HAP-1 (cell line): Measurements from ENCODE around the gene KSR2.

Experiments
- DNase-seq, 2 experiments: peaks; one replicate each; pipeline ENCODE4 v3.0.0-alpha.2; 2016 to 2020; ENCODE audit warnings: low spot score in 2 of 2
- H3K27me3 ChIP-seq: fragments of 250-450 bp; sonication (Bioruptor Pico); 2 replicates; pipeline ENCODE4 v1.5.1; 2020; ENCODE audit warnings: low read depth, mild to moderate bottlenecking, moderate library complexity
- H3K36me3 ChIP-seq: fragments of 250-450 bp; sonication (Bioruptor Pico); replicated peaks from 2 replicates; pipeline ENCODE4 v1.5.1; 2020; ENCODE audit warnings: mild to moderate bottlenecking
- H3K4me1 ChIP-seq: fragments of 250-450 bp; sonication (Bioruptor Pico); 2 replicates; pipeline ENCODE4 v1.5.1; 2020; ENCODE audit warnings: mild to moderate bottlenecking
- H3K4me3 ChIP-seq: fragments of 250-450 bp; sonication (Bioruptor Pico); 2 replicates; pipeline ENCODE4 v1.5.1; 2020; ENCODE audit warnings: mild to moderate bottlenecking, moderate library complexity
- H3K9me3 ChIP-seq: fragments of 250-450 bp; sonication (Bioruptor Pico); 2 replicates; pipeline ENCODE4 v1.5.1; 2020; ENCODE audit warnings: mild to moderate bottlenecking, moderate library complexity
- in situ Hi-C: fragments of 300-500 bp; cut with MboI; formaldehyde crosslinking; loops from 3 replicates; pipeline ENCODE4 v1.14.3; 2020; ENCODE audit warnings: low sequenced_read_pairs, inconsistent platforms, mixed read lengths

Gene KSR2

GRCh38 chr12:117855165-117855564 lies 113.6 kb downstream of the KSR2 start:
- Histone ChIP-seq H3K27me3 (no peaks in the 10 kb centered on the region; the same call in 1 of the 2 replicates), H3K9me3 (no peaks in the 10 kb centered on the region), H3K4me3 (no peak overlapping the region), H3K4me1 (no peaks in the 10 kb centered on the region), H3K36me3 (no peaks in the 10 kb centered on the region)
- in situ Hi-C loops, result loop anchor here (10.0 to 25.0 kb wide), 2 partner anchors 532 to 640 kb away; partner anchors contain the start of gene SUDS3
- DNase-seq, result no peak

- Histone ChIP-seq H3K36me3 (no peaks in the 10 kb centered on the region), H3K4me3 (no peak overlapping the region), H3K27me3 (no peaks in the 10 kb centered on the region; the same call in 1 of the 2 replicates), H3K4me1 (no peaks in the 10 kb centered on the region), H3K9me3 (no peaks in the 10 kb centered on the region)
- in situ Hi-C loops, result loop anchor here (10.0 to 25.0 kb wide), 2 partner anchors 533 to 640 kb away; partner anchors contain the start of gene SUDS3
- DNase-seq, result peak; percentile 52 to 80
Observed at GRCh38 chr12:117854339-117855012, 114.3 kb downstream of the KSR2 start.

DNA sequence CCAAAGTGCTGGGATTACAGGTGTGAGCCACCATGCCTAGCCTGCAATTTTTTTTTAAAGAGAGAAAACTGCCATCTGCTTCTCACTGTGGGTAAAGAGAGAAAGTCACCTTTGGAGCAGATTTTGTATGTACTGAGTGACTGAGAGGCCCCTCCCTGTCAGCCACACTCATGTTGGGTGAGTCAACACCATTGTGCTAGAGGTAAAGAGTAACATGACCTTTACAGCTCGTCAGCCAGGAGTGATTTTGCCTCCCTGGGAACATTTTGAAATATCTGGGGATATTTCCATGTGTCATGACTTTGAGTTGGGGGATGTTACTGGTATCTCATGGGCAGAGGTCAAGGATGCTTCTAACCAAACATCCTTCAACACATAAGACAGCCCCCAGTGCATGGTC lies 115.2 kb downstream of the KSR2 start:
- Histone ChIP-seq H3K27me3 (no peaks in the 10 kb centered on the region; the same call in 1 of the 2 replicates), H3K4me1 (no peaks in the 10 kb centered on the region), H3K4me3 (no peak overlapping the region), H3K9me3 (no peaks in the 10 kb centered on the region), H3K36me3 (no peaks in the 10 kb centered on the region)
- in situ Hi-C loops, result loop anchor here (10.0 to 25.0 kb wide), 2 partner anchors 534 to 639 kb away; partner anchors contain the start of gene SUDS3
- no peak for DNase-seq

- no peaks in the 10 kb centered on the region for H3K9me3 ChIP-seq
- no peaks in the 10 kb centered on the region for H3K4me1 ChIP-seq
- H3K27me3 ChIP-seq, result no peaks in the 10 kb centered on the region; the same call in 1 of the 2 replicates
- H3K4me3 ChIP-seq, result no peak overlapping the region
- H3K36me3 ChIP-seq, result no peaks in the 10 kb centered on the region
- in situ Hi-C loops, result loop anchor here (10.0 to 25.0 kb wide), 2 partner anchors 537 to 635 kb away; partner anchors contain the start of gene SUDS3
- peak; percentile 50 to 63 for DNase-seq
Observed at GRCh38 chr12:117850048-117850447, 118.7 kb downstream of the KSR2 start.

- H3K27me3 ChIP-seq, result no peaks in the 10 kb centered on the region; the same call in 1 of the 2 replicates
- H3K36me3 ChIP-seq, result no peaks in the 10 kb centered on the region
- H3K9me3 ChIP-seq, result no peaks in the 10 kb centered on the region
- no peak for DNase-seq
- no peak overlapping the region for H3K4me3 ChIP-seq
- H3K4me1 ChIP-seq, result no peaks in the 10 kb centered on the region
- in situ Hi-C loops, result no loop called here
Observed at GRCh38 chr12:117847371-117847770, 121.4 kb downstream of the KSR2 start.

DNA sequence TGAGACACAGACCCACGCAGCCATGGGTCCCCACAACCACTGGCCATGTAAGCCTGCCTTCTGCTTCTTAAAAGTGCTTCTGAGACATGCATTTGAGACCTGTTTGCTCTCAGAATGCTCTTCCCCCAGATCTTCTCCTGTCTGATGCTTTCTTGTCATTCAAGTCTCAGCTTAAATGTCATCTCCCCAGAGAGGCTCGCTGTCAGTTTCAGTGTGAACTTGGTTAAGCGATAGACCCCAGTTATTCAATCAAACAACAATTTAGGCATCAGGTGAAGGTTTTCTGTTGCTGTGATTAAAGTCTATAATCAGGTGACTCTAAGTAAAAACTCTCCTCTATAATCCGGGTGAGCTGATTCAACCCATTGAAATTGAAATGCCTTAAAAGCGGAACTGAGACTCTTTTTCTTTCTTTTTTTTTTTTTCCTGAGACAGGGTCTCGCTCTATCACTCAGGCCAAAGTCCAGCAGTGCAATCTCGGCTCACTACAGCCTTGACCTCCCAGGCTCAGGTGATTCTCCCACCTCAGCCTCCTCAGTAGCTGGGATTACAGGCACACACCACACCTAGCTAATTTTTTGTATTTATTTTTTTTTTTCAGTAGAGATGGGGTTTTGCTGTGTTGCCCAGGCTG lies 123.4 kb downstream of the KSR2 start:
- no peak for DNase-seq

GRCh38 chr12:117844114-117844830 lies 124.5 kb downstream of the KSR2 start:
- in situ Hi-C loops, result no loop called here
- H3K27me3 ChIP-seq, result no peaks in the 10 kb centered on the region
- no peaks in the 10 kb centered on the region for H3K4me1 ChIP-seq
- DNase-seq, result no peak
- no peaks in the 10 kb centered on the region for H3K36me3 ChIP-seq
- no peak overlapping the region for H3K4me3 ChIP-seq
- H3K9me3 ChIP-seq, result no peaks in the 10 kb centered on the region

More for the DNA sequence above, 123.4 kb downstream of the KSR2 start:
- no peak overlapping the region for H3K4me3 ChIP-seq
- H3K9me3 ChIP-seq, result no peaks in the 10 kb centered on the region
- in situ Hi-C loops, result no loop called here
- no peaks in the 10 kb centered on the region for H3K27me3 ChIP-seq
- no peaks in the 10 kb centered on the region for H3K4me1 ChIP-seq
- no peaks in the 10 kb centered on the region for H3K36me3 ChIP-seq

DNA sequence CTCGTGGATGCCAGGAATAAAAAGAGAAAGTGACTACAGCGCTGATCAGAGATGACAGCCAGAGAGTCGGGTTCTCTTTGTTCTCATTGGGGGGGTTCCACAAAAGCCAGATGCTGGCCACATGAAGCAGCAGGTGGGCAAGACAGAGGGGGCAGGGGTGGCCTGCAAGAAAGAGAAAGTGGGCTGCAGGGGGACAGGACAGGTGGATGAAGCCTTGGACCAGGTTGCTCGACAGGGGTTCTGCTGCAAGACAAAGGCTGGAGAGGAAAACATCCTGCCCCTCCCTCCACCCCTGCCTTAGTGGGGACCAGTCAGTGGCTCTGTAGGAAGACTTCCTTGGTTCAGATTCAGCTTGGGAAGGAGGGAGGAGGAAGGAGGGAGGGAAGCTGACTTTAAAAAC lies 126.2 kb downstream of the KSR2 start:
- Histone ChIP-seq H3K4me1 (no peaks in the 10 kb centered on the region), H3K36me3 (no peaks in the 10 kb centered on the region), H3K4me3 (no peak overlapping the region), H3K27me3 (no peaks in the 10 kb centered on the region), H3K9me3 (no peaks in the 10 kb centered on the region)
- no peak for DNase-seq
- in situ Hi-C loops, result no loop called here

DNA sequence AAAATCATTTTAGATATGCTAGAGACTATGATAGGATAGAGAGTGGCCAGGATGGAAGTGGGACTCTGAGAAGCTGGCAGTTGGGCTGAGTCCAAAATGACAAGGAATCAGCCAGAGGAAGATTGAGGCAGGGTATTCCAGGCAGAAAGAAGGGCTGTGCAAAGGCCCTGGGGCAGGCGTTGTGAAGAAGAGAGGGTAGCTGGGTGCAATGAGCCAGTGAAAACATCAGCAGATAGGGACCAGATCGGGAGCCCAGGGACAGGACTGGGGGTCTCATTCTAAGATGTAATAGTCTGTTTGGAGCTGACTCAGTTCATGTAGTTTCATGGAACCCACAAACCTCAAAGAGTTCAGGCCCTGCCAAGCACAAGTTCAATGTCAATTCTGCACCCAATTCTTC lies 126.6 kb downstream of the KSR2 start:
- no peak for DNase-seq
- no peaks in the 10 kb centered on the region for H3K4me1 ChIP-seq
- H3K4me3 ChIP-seq, result no peak overlapping the region
- H3K9me3 ChIP-seq, result no peaks in the 10 kb centered on the region
- in situ Hi-C loops, result no loop called here
- no peaks in the 10 kb centered on the region for H3K27me3 ChIP-seq
- no peaks in the 10 kb centered on the region for H3K36me3 ChIP-seq

DNA sequence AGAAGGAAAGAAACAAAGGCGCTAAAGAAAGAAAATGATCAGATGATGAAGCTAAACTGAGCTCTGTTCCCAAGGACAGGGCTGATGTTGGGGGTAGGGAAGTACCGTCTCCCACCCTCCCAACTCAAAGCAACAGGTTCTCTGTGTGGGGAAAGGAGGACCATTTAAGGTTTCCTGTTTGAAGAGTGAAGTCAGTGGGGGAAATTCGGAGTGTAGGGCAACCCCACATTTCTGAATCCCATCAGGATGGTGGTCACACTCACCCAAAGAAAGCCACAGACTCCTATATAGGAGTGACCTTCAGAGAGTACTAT lies 131.1 kb downstream of the KSR2 start:
- no peak for DNase-seq
- in situ Hi-C loops, result loop anchor here (5.0 kb wide), 1 partner anchor 470 kb away; no protein-coding TSS in a partner anchor
- H3K4me1 ChIP-seq, result no peaks in the 10 kb centered on the region
- no peaks in the 10 kb centered on the region for H3K9me3 ChIP-seq
- no peaks in the 10 kb centered on the region for H3K36me3 ChIP-seq
- H3K4me3 ChIP-seq, result no peak overlapping the region
- peaks cover 8% of the 10 kb centered on the region; the same call in 1 of the 2 replicates for H3K27me3 ChIP-seq

- no peaks in the 10 kb centered on the region for H3K36me3 ChIP-seq
- no peaks in the 10 kb centered on the region for H3K9me3 ChIP-seq
- H3K4me1 ChIP-seq, result no peaks in the 10 kb centered on the region
- DNase-seq, result peak; percentile 58 to 86
- H3K27me3 ChIP-seq, result peaks cover 8% of the 10 kb centered on the region; the same call in 1 of the 2 replicates
- no peak overlapping the region for H3K4me3 ChIP-seq
- in situ Hi-C loops, result loop anchor here (5.0 kb wide), 1 partner anchor 470 kb away; no protein-coding TSS in a partner anchor
Observed at GRCh38 chr12:117836999-117837736, 131.6 kb downstream of the KSR2 start.

GRCh38 chr12:117836476-117836875 lies 132.3 kb downstream of the KSR2 start:
- in situ Hi-C loops, result loop anchor here (5.0 kb wide), 1 partner anchor 469 kb away; no protein-coding TSS in a partner anchor
- no peak overlapping the region for H3K4me3 ChIP-seq
- peaks cover 8% of the 10 kb centered on the region; the same call in 1 of the 2 replicates for H3K27me3 ChIP-seq
- no peak for DNase-seq
- no peaks in the 10 kb centered on the region for H3K36me3 ChIP-seq
- no peaks in the 10 kb centered on the region for H3K4me1 ChIP-seq
- no peaks in the 10 kb centered on the region for H3K9me3 ChIP-seq

DNA sequence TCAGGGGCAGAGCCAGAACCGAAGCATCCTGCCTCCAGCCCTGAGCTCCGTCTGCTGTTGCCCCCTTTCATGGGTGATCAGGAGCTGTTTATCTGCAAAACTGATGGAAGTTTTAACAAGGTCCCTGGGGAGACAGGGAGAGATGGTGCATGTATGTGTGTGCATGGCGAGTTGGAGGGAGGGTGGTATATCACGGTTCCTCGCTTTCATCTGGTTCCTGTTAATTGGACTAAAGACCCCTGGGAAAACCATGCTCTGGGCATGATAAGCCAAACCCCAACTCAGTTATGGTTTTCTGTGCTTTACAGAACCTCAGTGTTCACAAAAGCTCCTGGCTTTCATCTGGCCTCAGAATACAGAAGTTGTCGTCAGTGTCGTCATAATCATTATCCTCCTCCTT lies 133.6 kb downstream of the KSR2 start:
- Histone ChIP-seq H3K4me1 (no peaks in the 10 kb centered on the region), H3K27me3 (peaks cover 8% of the 10 kb centered on the region; the same call in 1 of the 2 replicates), H3K9me3 (no peaks in the 10 kb centered on the region), H3K4me3 (no peak overlapping the region), H3K36me3 (no peaks in the 10 kb centered on the region)
- DNase-seq, result no peak
- in situ Hi-C loops, result loop anchor here (5.0 kb wide), 1 partner anchor 468 kb away; no protein-coding TSS in a partner anchor
